ENCODE data around the gene ZNF638. TPM values are rescaled to one million over a fixed set of nuclear protein-coding genes. Genes with fewer than 3 reads are reported as not detected.

ZNF638 gene
- total and polyA plus RNA-seq, 9 of the 15 experiments (the other 6 are each of a cell fraction or from before 2014, with no cell fraction given), result 53.3 to 165 (median 98.8) TPM

DNA sequence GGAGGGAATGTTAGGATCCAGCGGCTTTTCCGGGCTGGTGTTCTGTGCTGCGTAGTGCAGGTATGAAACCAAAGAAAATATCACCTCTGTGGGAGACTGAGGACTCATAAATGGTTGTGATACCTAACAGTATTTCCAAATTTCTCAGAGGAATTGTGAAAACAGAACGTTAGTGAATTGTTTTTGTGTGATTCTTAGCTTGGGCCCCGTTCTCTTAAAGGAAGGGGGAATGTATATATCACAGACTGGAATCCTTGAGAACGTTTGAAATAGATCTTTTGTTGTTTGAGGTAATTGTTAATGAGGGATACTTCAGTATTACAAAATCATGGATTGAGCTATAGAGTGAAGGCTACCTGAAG is 834 bp downstream of the ZNF638 start:
- Histone ChIP-seq H3K27me3 (ENCODE audit: control insufficient read depth in 2 of 2, insufficient read depth in 2 of 2, low read length in 2 of 2) (no peaks in the 10 kb centered on the region), H3K9ac (ENCODE audit: insufficient read depth in 1 of 2, low read depth in 2 of 2, low read length in 2 of 2) (peak overlapping the region; percentile 95 to 96), H2AFZ (ENCODE audit: low read depth, low read length) (peak overlapping the region; percentile 99), H3K4me2 (ENCODE audit: insufficient read depth, low read length) (peak overlapping the region; percentile 96), H3K79me2 (ENCODE audit: control insufficient read depth, insufficient read depth, low read length) (peaks cover 58% of the 10 kb centered on the region), H3K4me3 (peak overlapping the region; percentile 98), H4K20me1 (replicated peaks; ENCODE audit: control insufficient read depth, insufficient read depth, low read length) (peaks cover 8% of the 10 kb centered on the region), H3K9me1 (ENCODE audit: control insufficient read depth, insufficient read depth, low read length) (no peaks in the 10 kb centered on the region), H3K4me1 (replicated peaks in 1 of 2; ENCODE audit: control insufficient read depth in 2 of 2, insufficient read depth in 2 of 2, low read length in 2 of 2) (peaks cover 4 to 8% of the 10 kb centered on the region in 2 experiments; a peak in 3 of 5 replicates), H3K36me3 (ENCODE audit: control insufficient read depth, insufficient read depth, low read length) (peaks cover 31% of the 10 kb centered on the region), H3K9me3 (replicated peaks; ENCODE audit: control insufficient read depth, insufficient read depth, low read depth, low read length) (no peaks in the 10 kb centered on the region), H3K27ac (ENCODE audit: extremely low read depth, low read depth, low read length) (peak overlapping the region; percentile 96)
- BruUV-seq (replicated peaks), result TSS peak; percentile 51
- in situ Hi-C loops (cut with MboI) (no loop called here), intact Hi-C loops (cut with micrococcal nuclease) (no loop called here)
- ChIA-PET CTCF (ENCODE audit: low intra/inter-chr PET ratio) (no interaction called here), POLR2A (interaction anchor here (0.6 to 3.8 kb wide), 8 partner anchors 8 to 201 kb away, joined by 3 to 24 read pairs (median 4); no protein-coding TSS in a partner anchor)
- ATAC-seq (no peak; the same call in 2 of the 3 replicates), FAIRE-seq (no peak), DNase-seq (ENCODE audit: extremely low read depth in 1 of 4, low spot score in 3 of 4) (peak in 1 of 4 experiments; percentile 13)
- 0% methylated on average over 4 of the region's 6 CpGs for WGBS (ENCODE audit: insufficient coverage, low coverage, missing lambda C conversion rate)
- TF ChIP-seq RBM34 (IDR thresholded peaks at IDR 0.05; ENCODE audit: borderline replicate concordance, insufficient read depth, low read length) (no peak), TEAD1 (CRISPR knock-in tag; IDR thresholded peaks at IDR 0.05) (0 out of 4 replicates have a peak, but pooled peaks of 1 of the 2 experiments have one; percentile 6), TEAD4 (IDR thresholded peaks at IDR 0.05; ENCODE audit: low read length) (peak; percentile 25; the same call in 1 of the 2 replicates), TEAD4 (CRISPR knock-in tag; IDR thresholded peaks at IDR 0.05; ENCODE audit: borderline replicate concordance) (no peak), GABPB1 (CRISPR knock-in tag; IDR thresholded peaks at IDR 0.05) (0 out of 2 replicates have a peak, but pooled peaks have one; percentile 10), ZC3H4 (CRISPR knock-in tag; IDR thresholded peaks at IDR 0.05; ENCODE audit: borderline replicate concordance) (no peak), SMARCA4 (IDR thresholded peaks at IDR 0.05) (0 out of 2 replicates have a peak, but pooled peaks have one; percentile 12), CHD2 (IDR thresholded peaks at IDR 0.05; ENCODE audit: low read depth, low read length) (no peak), CEBPB (tag; IDR thresholded peaks at IDR 0.05) (peak; percentile 64), POLR2B (IDR thresholded peaks at IDR 0.05; ENCODE audit: low read depth, partially characterized antibody) (no peak), HDAC1 (IDR thresholded peaks at IDR 0.05) (0 out of 4 replicates have a peak, but pooled peaks of 1 of the 2 experiments have one; percentile 7)
- TF ChIP-seq, protein P1, sequence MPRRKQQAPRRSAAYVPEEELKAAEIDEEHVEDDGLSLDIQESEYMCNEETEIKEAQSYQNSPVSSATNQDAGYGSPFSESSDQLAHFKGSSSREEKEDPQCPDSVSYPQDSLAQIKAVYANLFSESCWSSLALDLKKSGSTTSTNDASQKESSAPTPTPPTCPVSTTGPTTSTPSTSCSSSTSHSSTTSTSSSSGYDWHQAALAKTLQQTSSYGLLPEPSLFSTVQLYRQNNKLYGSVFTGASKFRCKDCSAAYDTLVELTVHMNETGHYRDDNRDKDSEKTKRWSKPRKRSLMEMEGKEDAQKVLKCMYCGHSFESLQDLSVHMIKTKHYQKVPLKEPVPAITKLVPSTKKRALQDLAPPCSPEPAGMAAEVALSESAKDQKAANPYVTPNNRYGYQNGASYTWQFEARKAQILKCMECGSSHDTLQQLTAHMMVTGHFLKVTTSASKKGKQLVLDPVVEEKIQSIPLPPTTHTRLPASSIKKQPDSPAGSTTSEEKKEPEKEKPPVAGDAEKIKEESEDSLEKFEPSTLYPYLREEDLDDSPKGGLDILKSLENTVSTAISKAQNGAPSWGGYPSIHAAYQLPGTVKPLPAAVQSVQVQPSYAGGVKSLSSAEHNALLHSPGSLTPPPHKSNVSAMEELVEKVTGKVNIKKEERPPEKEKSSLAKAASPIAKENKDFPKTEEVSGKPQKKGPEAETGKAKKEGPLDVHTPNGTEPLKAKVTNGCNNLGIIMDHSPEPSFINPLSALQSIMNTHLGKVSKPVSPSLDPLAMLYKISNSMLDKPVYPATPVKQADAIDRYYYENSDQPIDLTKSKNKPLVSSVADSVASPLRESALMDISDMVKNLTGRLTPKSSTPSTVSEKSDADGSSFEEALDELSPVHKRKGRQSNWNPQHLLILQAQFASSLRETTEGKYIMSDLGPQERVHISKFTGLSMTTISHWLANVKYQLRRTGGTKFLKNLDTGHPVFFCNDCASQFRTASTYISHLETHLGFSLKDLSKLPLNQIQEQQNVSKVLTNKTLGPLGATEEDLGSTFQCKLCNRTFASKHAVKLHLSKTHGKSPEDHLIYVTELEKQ (CRISPR knock-in tag; IDR thresholded peaks at IDR 0.05), result no peak
- TF ChIP-seq, protein P2, sequence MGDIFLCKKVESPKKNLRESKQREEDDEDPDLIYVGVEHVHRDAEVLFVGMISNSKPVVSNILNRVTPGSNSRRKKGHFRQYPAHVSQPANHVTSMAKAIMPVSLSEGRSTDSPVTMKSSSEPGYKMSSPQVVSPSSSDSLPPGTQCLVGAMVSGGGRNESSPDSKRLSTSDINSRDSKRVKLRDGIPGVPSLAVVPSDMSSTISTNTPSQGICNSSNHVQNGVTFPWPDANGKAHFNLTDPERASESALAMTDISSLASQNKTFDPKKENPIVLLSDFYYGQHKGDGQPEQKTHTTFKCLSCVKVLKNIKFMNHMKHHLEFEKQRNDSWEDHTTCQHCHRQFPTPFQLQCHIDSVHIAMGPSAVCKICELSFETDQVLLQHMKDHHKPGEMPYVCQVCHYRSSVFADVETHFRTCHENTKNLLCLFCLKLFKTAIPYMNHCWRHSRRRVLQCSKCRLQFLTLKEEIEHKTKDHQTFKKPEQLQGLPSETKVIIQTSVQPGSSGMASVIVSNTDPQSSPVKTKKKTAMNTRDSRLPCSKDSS (IDR thresholded peaks at IDR 0.05; ENCODE audit: low read depth, partially characterized antibody), result no peak
- TF ChIP-seq, protein P3, sequence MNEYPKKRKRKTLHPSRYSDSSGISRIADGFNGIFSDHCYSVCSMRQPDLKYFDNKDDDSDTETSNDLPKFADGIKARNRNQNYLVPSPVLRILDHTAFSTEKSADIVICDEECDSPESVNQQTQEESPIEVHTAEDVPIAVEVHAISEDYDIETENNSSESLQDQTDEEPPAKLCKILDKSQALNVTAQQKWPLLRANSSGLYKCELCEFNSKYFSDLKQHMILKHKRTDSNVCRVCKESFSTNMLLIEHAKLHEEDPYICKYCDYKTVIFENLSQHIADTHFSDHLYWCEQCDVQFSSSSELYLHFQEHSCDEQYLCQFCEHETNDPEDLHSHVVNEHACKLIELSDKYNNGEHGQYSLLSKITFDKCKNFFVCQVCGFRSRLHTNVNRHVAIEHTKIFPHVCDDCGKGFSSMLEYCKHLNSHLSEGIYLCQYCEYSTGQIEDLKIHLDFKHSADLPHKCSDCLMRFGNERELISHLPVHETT (CRISPR knock-in tag; conservative IDR thresholded peaks at IDR 0.05 in 1 of 2, IDR thresholded peaks at IDR 0.05 in 1 of 2), result no peak
- TF ChIP-seq, protein P4, sequence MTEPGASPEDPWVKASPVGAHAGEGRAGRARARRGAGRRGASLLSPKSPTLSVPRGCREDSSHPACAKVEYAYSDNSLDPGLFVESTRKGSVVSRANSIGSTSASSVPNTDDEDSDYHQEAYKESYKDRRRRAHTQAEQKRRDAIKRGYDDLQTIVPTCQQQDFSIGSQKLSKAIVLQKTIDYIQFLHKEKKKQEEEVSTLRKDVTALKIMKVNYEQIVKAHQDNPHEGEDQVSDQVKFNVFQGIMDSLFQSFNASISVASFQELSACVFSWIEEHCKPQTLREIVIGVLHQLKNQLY (CRISPR knock-in tag; conservative IDR thresholded peaks at IDR 0.05), result no peak

Data from K562 (cell line).